NCI-H345 treated with DMSO at 0.1 percent for 48 hours (cell line): ENCODE measurements around the gene RASSF5.
A peak's percentile ranks its signal among the peaks of the same experiment; 100 is the strongest.

Experiments used
- DNase-seq: peaks from one replicate; lab custom pipeline; 2025; ENCODE audit not compliant: unreplicated experiment; lab: John Stamatoyannopoulos, UW

The RASSF5 gene

GRCh38 chr1:206507284-206508129 lies at the start of gene RASSF5:
Gene RASSF5 (plus strand): TSS chr1:206507531. CDS start chr1:206507603, 72 bp downstream.
- peak; percentile 16 for DNase-seq

GRCh38 chr1:206459703-206460102 lies 47.6 kb upstream of the RASSF5 start:
- DNase-seq = no peak

- no peak for DNase-seq
These were observed 46.4 kb upstream of the RASSF5 start for GRCh38 chr1:206460836-206461426.

- DNase-seq = peak; percentile 29
These were observed 45.5 kb upstream of the RASSF5 start for GRCh38 chr1:206461602-206462455.

GRCh38 chr1:206463137-206463536 lies 44.2 kb upstream of the RASSF5 start:
- no peak for DNase-seq

GRCh38 chr1:206463911-206464310 lies 43.4 kb upstream of the RASSF5 start:
- DNase-seq = no peak

- no peak for DNase-seq
These were observed 42.8 kb upstream of the RASSF5 start for GRCh38 chr1:206464456-206464964.

- no peak for DNase-seq
These were observed 41.4 kb upstream of the RASSF5 start for GRCh38 chr1:206465951-206466350.

GRCh38 chr1:206466840-206467649 lies 40.3 kb upstream of the RASSF5 start:
- no peak for DNase-seq

GRCh38 chr1:206467915-206468314 lies 39.4 kb upstream of the RASSF5 start:
- DNase-seq = no peak

GRCh38 chr1:206468571-206468970 lies 38.8 kb upstream of the RASSF5 start:
- no peak for DNase-seq

- DNase-seq = no peak
These were observed 37.9 kb upstream of the RASSF5 start for GRCh38 chr1:206469411-206469932.

- DNase-seq = no peak
These were observed 37.2 kb upstream of the RASSF5 start, which contains the start of gene IKBKE for GRCh38 chr1:206469933-206470691. Gene IKBKE (plus strand): TSS chr1:206470476. CDS start chr1:206473228, 2,752 bp downstream.

GRCh38 chr1:206470692-206471414 lies 36.5 kb upstream of the RASSF5 start:
- no peak for DNase-seq

- no peak for DNase-seq
These were observed 35.9 kb upstream of the RASSF5 start for GRCh38 chr1:206471415-206471801.

- no peak for DNase-seq
These were observed 35.3 kb upstream of the RASSF5 start for GRCh38 chr1:206472024-206472423.

GRCh38 chr1:206472454-206472853 lies 34.9 kb upstream of the RASSF5 start:
- no peak for DNase-seq

- DNase-seq = no peak
These were observed 34.4 kb upstream of the RASSF5 start for GRCh38 chr1:206472886-206473285.

- no peak for DNase-seq
These were observed 31.3 kb upstream of the RASSF5 start for GRCh38 chr1:206476058-206476457.
